ENCODE data around the gene UTP18. TPM values are rescaled to one million over a fixed set of nuclear protein-coding genes. Genes with fewer than 3 reads are reported as not detected.
A peak's percentile ranks its signal among the peaks of the same experiment; 100 is the strongest.

Gene UTP18
- total and polyA plus RNA-seq, 2 of the 13 experiments (the other 11 are each of a cell fraction or from before 2014, with no cell fraction given), result 35.2 to 104 TPM

DNA sequence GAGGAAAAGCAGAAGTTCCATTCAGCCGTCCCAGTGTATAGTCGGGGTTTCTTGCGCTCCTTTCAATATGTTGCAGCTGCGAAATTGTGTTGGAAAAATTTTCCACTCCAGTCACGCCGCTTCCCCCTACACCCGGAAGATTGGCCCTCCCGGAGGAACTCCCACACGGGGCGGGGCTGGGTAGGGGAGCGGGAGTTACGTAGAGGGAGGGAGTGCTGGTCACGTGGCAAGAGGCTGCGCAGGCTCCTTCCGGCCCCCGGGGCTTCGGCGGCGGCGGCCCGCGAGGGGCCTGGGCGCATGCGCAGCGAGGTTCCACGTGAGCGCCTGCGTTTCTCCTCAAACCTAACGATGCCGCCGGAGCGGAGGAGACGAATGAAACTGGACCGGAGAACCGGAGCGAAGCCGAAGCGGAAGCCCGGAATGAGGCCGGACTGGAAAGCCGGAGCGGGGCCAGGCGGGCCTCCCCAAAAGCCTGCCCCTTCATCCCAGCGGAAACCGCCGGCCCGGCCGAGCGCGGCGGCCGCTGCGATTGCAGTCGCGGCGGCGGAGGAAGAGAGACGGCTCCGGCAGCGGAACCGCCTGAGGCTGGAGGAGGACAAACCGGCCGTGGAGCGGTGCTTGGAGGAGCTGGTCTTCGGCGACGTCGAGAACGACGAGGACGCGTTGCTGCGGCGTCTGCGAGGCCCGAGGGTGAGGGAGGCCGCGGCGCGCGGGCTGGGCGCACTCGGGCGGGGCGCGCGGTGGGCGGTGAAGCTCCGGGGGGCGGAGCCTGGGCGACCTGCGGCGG, at the start of gene UTP18 (continued):
- TF ChIP-seq ASH2L (IDR thresholded peaks at IDR 0.05; ENCODE audit: insufficient read length, low read depth, low read length), result peak; percentile 97
- TF ChIP-seq ARHGAP35 (CRISPR knock-in tag; IDR thresholded peaks at IDR 0.05; ENCODE audit: borderline replicate concordance), result peak; percentile 75; the same call in 1 of the 2 replicates
- TF ChIP-seq ZNF17 (CRISPR knock-in tag; IDR thresholded peaks at IDR 0.05), result no peak
- TF ChIP-seq, protein P1, sequence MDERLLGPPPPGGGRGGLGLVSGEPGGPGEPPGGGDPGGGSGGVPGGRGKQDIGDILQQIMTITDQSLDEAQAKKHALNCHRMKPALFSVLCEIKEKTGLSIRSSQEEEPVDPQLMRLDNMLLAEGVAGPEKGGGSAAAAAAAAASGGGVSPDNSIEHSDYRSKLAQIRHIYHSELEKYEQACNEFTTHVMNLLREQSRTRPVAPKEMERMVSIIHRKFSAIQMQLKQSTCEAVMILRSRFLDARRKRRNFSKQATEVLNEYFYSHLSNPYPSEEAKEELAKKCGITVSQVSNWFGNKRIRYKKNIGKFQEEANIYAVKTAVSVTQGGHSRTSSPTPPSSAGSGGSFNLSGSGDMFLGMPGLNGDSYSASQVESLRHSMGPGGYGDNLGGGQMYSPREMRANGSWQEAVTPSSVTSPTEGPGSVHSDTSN (CRISPR knock-in tag; IDR thresholded peaks at IDR 0.05), result no peak
- TF ChIP-seq ZNF670 (CRISPR knock-in tag; IDR thresholded peaks at IDR 0.05; ENCODE audit: borderline replicate concordance), result peak; percentile 99
- TF ChIP-seq FLYWCH1 (CRISPR knock-in tag; IDR thresholded peaks at IDR 0.05), result 0 out of 2 replicates have a peak, but pooled peaks have one; percentile 65
- peak; percentile 98 for TF ChIP-seq PHF8 (CRISPR knock-in tag; IDR thresholded peaks at IDR 0.05)
- TF ChIP-seq ZNF367 (CRISPR knock-in tag; IDR thresholded peaks at IDR 0.05; ENCODE audit: borderline replicate concordance), result 0 out of 2 replicates have a peak, but pooled peaks have one; percentile 80
- TF ChIP-seq THAP11 (CRISPR knock-in tag; IDR thresholded peaks at IDR 0.05), result peak; percentile 86
- peak; percentile 84 for TF ChIP-seq XRCC5 (optimal IDR thresholded peaks at IDR 0.05; ENCODE audit: low read length)
- TF ChIP-seq, protein P2, sequence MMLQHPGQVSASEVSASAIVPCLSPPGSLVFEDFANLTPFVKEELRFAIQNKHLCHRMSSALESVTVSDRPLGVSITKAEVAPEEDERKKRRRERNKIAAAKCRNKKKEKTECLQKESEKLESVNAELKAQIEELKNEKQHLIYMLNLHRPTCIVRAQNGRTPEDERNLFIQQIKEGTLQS (CRISPR knock-in tag; IDR thresholded peaks at IDR 0.05), result peak; percentile 15
- peak; percentile 95; the same call in 1 of the 2 replicates for TF ChIP-seq ARID2 (CRISPR knock-in tag; IDR thresholded peaks at IDR 0.05; ENCODE audit: borderline replicate concordance)
- peak; percentile 84; the same call in 1 of the 2 replicates for TF ChIP-seq ZFAT (CRISPR knock-in tag; conservative IDR thresholded peaks at IDR 0.05)
- peak; percentile 88; the same call in 1 of the 2 replicates for TF ChIP-seq ZNF891 (CRISPR knock-in tag; IDR thresholded peaks at IDR 0.05)
- TF ChIP-seq NFE2L1 (CRISPR knock-in tag; IDR thresholded peaks at IDR 0.05; ENCODE audit: borderline replicate concordance), result peak; percentile 69
- TF ChIP-seq ZNF557 (CRISPR knock-in tag; IDR thresholded peaks at IDR 0.05), result peak; percentile 79
- TF ChIP-seq, protein P3, sequence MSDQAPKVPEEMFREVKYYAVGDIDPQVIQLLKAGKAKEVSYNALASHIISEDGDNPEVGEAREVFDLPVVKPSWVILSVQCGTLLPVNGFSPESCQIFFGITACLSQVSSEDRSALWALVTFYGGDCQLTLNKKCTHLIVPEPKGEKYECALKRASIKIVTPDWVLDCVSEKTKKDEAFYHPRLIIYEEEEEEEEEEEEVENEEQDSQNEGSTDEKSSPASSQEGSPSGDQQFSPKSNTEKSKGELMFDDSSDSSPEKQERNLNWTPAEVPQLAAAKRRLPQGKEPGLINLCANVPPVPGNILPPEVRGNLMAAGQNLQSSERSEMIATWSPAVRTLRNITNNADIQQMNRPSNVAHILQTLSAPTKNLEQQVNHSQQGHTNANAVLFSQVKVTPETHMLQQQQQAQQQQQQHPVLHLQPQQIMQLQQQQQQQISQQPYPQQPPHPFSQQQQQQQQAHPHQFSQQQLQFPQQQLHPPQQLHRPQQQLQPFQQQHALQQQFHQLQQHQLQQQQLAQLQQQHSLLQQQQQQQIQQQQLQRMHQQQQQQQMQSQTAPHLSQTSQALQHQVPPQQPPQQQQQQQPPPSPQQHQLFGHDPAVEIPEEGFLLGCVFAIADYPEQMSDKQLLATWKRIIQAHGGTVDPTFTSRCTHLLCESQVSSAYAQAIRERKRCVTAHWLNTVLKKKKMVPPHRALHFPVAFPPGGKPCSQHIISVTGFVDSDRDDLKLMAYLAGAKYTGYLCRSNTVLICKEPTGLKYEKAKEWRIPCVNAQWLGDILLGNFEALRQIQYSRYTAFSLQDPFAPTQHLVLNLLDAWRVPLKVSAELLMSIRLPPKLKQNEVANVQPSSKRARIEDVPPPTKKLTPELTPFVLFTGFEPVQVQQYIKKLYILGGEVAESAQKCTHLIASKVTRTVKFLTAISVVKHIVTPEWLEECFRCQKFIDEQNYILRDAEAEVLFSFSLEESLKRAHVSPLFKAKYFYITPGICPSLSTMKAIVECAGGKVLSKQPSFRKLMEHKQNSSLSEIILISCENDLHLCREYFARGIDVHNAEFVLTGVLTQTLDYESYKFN (CRISPR knock-in tag; conservative IDR thresholded peaks at IDR 0.05), result peak; percentile 17; the same call in 1 of the 2 replicates
- TF ChIP-seq ZNF841 (CRISPR knock-in tag; IDR thresholded peaks at IDR 0.05; ENCODE audit: borderline replicate concordance), result peak; percentile 88; the same call in 1 of the 2 replicates
- TF ChIP-seq, protein P4, sequence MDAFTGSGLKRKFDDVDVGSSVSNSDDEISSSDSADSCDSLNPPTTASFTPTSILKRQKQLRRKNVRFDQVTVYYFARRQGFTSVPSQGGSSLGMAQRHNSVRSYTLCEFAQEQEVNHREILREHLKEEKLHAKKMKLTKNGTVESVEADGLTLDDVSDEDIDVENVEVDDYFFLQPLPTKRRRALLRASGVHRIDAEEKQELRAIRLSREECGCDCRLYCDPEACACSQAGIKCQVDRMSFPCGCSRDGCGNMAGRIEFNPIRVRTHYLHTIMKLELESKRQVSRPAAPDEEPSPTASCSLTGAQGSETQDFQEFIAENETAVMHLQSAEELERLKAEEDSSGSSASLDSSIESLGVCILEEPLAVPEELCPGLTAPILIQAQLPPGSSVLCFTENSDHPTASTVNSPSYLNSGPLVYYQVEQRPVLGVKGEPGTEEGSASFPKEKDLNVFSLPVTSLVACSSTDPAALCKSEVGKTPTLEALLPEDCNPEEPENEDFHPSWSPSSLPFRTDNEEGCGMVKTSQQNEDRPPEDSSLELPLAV (CRISPR knock-in tag; conservative IDR thresholded peaks at IDR 0.05; ENCODE audit: low read depth), result peak; percentile 94
- TF ChIP-seq MIER2 (CRISPR knock-in tag; IDR thresholded peaks at IDR 0.05), result no peak; the same call in 1 of the 2 replicates
- no peak for TF ChIP-seq ZNF260 (CRISPR knock-in tag; IDR thresholded peaks at IDR 0.05; ENCODE audit: borderline replicate concordance, low read depth)
- TF ChIP-seq ZNF773 (CRISPR knock-in tag; IDR thresholded peaks at IDR 0.05; ENCODE audit: borderline replicate concordance), result peak; percentile 94
- peak; percentile 95 for TF ChIP-seq NKX3-1 (CRISPR knock-in tag; IDR thresholded peaks at IDR 0.05)
- peak; percentile 22; the same call in 1 of the 2 replicates for TF ChIP-seq ZNF263 (CRISPR knock-in tag; IDR thresholded peaks at IDR 0.05)

Data from HepG2 (cell line).